NB4 (cell line): ENCODE measurements around the gene SCN8A.

Source experiments
- DNase-seq: peaks from one replicate; pipeline ENCODE4 v3.0.0; 2010; ENCODE audit warnings: low read depth
- H3K4me3 ChIP-seq: one replicate; pipeline ENCODE4 v1.5.1; 2011; ENCODE audit warnings: mild to moderate bottlenecking, low read depth, low read length, moderate library complexity
- MYC ChIP-seq: IDR thresholded peaks from 2 replicates; pipeline ENCODE4 v1.6.1; 2011; ENCODE audit warnings: low read depth, low read length
- POLR2A ChIP-seq: IDR thresholded peaks from 2 replicates; pipeline ENCODE4 v1.6.1; 2011; ENCODE audit warnings: mild to moderate bottlenecking; ENCODE audit not compliant: insufficient read length; ENCODE audit errors: extremely low read depth
- TF ChIP-seq, protein P1 (sequence below): IDR thresholded peaks from 2 replicates; pipeline ENCODE4 v1.6.1; 2011; ENCODE audit warnings: low read depth, low read length
- TF ChIP-seq, protein P2 (sequence below): IDR thresholded peaks from one replicate; pipeline ENCODE4 v1.5.1; 2012; ENCODE audit warnings: low read depth, low read length

The SCN8A gene

DNA sequence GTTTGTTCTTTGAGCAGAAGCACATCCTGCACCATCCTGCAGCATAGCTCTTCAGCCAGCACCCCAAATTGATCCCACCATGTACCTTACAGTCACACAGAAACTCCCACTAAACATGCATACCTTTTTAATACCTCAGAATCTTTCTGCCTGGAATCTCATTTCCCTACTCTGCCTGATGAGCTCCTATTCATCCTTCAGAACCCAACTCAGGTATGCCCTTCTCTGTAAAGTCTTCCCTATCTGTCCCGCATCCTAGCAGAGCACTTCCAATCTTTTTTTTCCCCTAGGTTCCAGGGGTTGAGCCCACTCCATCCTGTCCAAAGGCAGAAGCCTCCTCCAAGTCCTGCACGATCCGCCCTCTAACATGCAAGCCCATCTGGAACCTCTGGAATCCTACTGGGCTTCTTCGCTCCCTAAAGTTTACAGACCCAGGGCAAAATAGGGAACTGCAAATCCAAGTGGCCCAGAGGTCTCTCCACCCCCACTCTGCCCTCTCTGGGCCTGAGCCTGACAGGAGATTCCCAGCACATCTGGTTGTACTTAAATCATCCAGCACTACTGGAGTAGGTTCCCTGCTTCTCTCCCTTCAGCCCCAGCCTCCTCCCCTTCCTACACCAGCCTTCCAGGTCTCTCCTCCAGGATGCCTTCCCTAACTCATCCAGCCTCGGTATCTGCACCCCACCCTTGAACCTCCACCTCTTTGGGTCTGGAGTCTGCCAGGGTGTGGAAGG lies 261.5 kb downstream of the SCN8A start:
- H3K4me3 ChIP-seq, result no peak overlapping the region
- TF ChIP-seq, protein P1, sequence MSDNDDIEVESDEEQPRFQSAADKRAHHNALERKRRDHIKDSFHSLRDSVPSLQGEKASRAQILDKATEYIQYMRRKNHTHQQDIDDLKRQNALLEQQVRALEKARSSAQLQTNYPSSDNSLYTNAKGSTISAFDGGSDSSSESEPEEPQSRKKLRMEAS, result no peak
- TF ChIP-seq, protein P2, sequence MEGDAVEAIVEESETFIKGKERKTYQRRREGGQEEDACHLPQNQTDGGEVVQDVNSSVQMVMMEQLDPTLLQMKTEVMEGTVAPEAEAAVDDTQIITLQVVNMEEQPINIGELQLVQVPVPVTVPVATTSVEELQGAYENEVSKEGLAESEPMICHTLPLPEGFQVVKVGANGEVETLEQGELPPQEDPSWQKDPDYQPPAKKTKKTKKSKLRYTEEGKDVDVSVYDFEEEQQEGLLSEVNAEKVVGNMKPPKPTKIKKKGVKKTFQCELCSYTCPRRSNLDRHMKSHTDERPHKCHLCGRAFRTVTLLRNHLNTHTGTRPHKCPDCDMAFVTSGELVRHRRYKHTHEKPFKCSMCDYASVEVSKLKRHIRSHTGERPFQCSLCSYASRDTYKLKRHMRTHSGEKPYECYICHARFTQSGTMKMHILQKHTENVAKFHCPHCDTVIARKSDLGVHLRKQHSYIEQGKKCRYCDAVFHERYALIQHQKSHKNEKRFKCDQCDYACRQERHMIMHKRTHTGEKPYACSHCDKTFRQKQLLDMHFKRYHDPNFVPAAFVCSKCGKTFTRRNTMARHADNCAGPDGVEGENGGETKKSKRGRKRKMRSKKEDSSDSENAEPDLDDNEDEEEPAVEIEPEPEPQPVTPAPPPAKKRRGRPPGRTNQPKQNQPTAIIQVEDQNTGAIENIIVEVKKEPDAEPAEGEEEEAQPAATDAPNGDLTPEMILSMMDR, result no peak
- TF ChIP-seq MYC, result no peak
- TF ChIP-seq POLR2A, result no peak
- no peak for DNase-seq

DNA sequence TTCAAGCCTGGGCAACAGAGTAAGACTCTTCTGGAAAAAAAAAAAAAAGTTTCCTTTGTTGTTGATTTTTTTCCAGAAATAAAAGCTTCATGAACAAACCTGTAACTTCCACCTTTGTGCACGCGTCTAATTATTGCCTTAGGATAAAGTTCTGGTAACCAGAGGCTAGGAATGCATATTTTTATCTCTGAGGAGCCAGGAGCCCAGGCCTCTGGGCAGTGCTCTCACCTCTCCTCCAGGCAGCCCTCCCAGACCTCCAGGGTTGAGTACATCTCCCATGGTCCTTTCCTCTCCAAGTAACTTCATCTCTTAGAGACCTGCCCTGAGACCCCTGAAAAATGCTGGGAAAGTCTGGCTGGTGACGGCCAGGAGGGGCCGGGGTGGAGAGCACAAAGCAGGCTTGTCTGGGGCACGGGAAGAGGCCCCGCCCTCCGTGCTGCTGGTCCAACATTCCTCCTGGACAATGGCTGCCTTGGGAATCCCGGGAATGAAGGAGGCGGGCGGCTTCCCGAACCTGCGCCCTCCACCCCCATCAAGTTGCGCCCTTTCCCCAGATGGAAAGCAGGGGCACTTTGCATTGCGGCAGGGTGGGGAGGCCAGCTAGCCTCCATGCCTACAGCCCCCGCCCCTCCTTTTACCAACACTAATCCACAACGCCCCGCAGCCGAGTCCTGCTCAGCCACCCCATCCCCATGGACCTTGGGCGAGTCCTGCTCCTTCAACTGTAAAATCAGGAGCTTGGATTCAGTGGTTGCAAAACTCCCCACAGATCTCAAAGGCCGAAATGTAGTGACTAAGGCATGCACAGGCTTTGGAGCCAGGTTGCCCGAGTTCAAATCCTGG lies 264.8 kb downstream of the SCN8A start:
- no peak for DNase-seq
- TF ChIP-seq, protein P1, result no peak
- no peak for TF ChIP-seq MYC
- TF ChIP-seq, protein P2, result no peak
- TF ChIP-seq POLR2A, result no peak
- H3K4me3 ChIP-seq, result no peak overlapping the region

DNA sequence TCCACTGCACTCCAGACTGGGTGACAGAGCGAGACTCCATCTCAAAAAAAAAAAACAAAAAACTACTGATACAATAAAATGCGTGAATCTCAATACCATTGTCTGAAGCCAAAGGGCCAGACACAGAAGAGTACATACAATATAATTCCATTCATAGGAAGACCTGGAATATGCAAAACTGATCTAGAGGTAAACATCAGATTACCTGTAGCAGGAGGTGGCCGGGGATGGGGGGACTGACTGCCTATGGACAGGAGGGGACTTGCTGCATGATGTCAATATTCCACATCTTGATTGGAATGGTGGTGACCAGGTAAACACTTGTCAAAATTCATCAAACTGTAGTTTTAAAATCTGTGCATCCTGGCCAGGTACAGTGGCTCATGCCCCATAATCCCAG lies 270.0 kb downstream of the SCN8A start:
- H3K4me3 ChIP-seq, result no peak overlapping the region
- no peak for DNase-seq
- no peak for TF ChIP-seq POLR2A
- TF ChIP-seq, protein P2, result no peak
- TF ChIP-seq MYC, result no peak
- TF ChIP-seq, protein P1, result no peak
